Progenitor cell of endocrine pancreas (in vitro differentiated cells): Measurements from ENCODE around the gene ZNF488. TPM values are rescaled to one million over a fixed set of nuclear protein-coding genes. Genes with fewer than 3 reads are reported as not detected.
A peak's percentile ranks its signal among the peaks of the same experiment; 100 is the strongest.

ENCODE experiments used
- DNase-seq: peaks from one replicate; pipeline ENCODE4 v3.0.0; 2021; ENCODE audit warnings: low spot score; ENCODE audit not compliant: unreplicated experiment
- H3K27ac Mint-ChIP-seq: 2 replicates; pipeline ENCODE4 v1.8.0; 2021; ENCODE audit warnings: mild to moderate bottlenecking, moderate library complexity, mixed read lengths
- H3K27me3 Mint-ChIP-seq: 2 replicates; pipeline ENCODE4 v1.8.0; 2021; ENCODE audit warnings: mixed read lengths
- H3K36me3 Mint-ChIP-seq: 2 replicates; pipeline ENCODE4 v1.8.0; 2022; ENCODE audit warnings: mixed read lengths; ENCODE audit not compliant: insufficient read depth
- H3K4me1 Mint-ChIP-seq: 2 replicates; pipeline ENCODE4 v1.8.0; 2021; ENCODE audit warnings: low read depth, mixed read lengths
- H3K4me3 Mint-ChIP-seq: 2 replicates; pipeline ENCODE4 v1.8.0; 2021; ENCODE audit warnings: low read depth, mild to moderate bottlenecking, moderate library complexity, mixed read lengths
- H3K9me3 Mint-ChIP-seq: 2 replicates; pipeline ENCODE4 v1.8.0; 2021; ENCODE audit warnings: low read depth, mixed read lengths
- CTCF ChIP-seq: fragments of 200-600 bp; sonication (generic); IDR thresholded peaks from one replicate; pipeline ENCODE4 v1.5.0; 2021; ENCODE audit warnings: antibody characterized with exemption, mild to moderate bottlenecking; ENCODE audit not compliant: unreplicated experiment
- total RNA-seq: library from RNA; stranded (reverse); gene quantifications from 2 replicates; pipeline ENCODE4 v1.2.1, GENCODE V29; 2021

ZNF488 gene
- total RNA-seq, 1 donor from 2014 or later, result 1.0 TPM

- no peak for DNase-seq
- Mint-ChIP-seq H3K27me3 (peaks cover 16% of the 10 kb centered on the region), H3K4me3 (no peak overlapping the region), H3K4me1 (peaks cover 29% of the 10 kb centered on the region), H3K36me3 (no peaks in the 10 kb centered on the region), H3K27ac (no peak overlapping the region), H3K9me3 (peaks cover 10% of the 10 kb centered on the region)
- no peak for TF ChIP-seq CTCF
These were observed 57.7 kb downstream of the ZNF488 start for GRCh38 chr10:47326306-47326926.

- Mint-ChIP-seq H3K4me3 (no peak overlapping the region), H3K36me3 (no peaks in the 10 kb centered on the region), H3K27ac (no peak overlapping the region), H3K27me3 (peaks cover 22% of the 10 kb centered on the region), H3K4me1 (peaks cover 31% of the 10 kb centered on the region), H3K9me3 (peaks cover 10% of the 10 kb centered on the region)
- no peak for DNase-seq
- TF ChIP-seq CTCF, result no peak
These were observed 58.5 kb downstream of the ZNF488 start for GRCh38 chr10:47325303-47326291.

- no peak for DNase-seq
- peaks cover 24% of the 10 kb centered on the region for H3K27me3 Mint-ChIP-seq
- H3K4me1 Mint-ChIP-seq, result peaks cover 31% of the 10 kb centered on the region
- peaks cover 11% of the 10 kb centered on the region for H3K9me3 Mint-ChIP-seq
- TF ChIP-seq CTCF, result no peak
- peak overlapping the region; percentile 68 for H3K27ac Mint-ChIP-seq
- peak overlapping the region; percentile 22 for H3K4me3 Mint-ChIP-seq
- no peaks in the 10 kb centered on the region for H3K36me3 Mint-ChIP-seq
These were observed 60.3 kb downstream of the ZNF488 start for GRCh38 chr10:47323636-47324296.

- peaks cover 31% of the 10 kb centered on the region for H3K4me1 Mint-ChIP-seq
- H3K36me3 Mint-ChIP-seq, result no peaks in the 10 kb centered on the region
- no peak for TF ChIP-seq CTCF
- peaks cover 7% of the 10 kb centered on the region for H3K9me3 Mint-ChIP-seq
- H3K27ac Mint-ChIP-seq, result no peak overlapping the region
- DNase-seq, result no peak
- peaks cover 24% of the 10 kb centered on the region for H3K27me3 Mint-ChIP-seq
- H3K4me3 Mint-ChIP-seq, result no peak overlapping the region
These were observed 61.0 kb downstream of the ZNF488 start for GRCh38 chr10:47323087-47323486.
